HL-60/S4 treated with phorbol 12-myristate 13-acetate at 8.2 ng/mL for 4 days and 3 days (cell line): Measurements from ENCODE around the gene BOLA3.
"Not testable (repeated sequence)": the region's sequence is repeated elsewhere in the genome, so short reads cannot be mapped to it uniquely, and the experiment has no call there.

ENCODE experiments used
- in situ Hi-C: fragments of 300-500 bp; cut with MboI; formaldehyde crosslinking; loops from 2 replicates; pipeline ENCODE4 v1.15.0; 2022; ENCODE audit warnings: low sequenced_read_pairs

BOLA3 gene

GRCh38 chr2:74149570-74150319, 2.0 kb upstream of the BOLA3 start:
- in situ Hi-C loops = no loop called here

- in situ Hi-C loops = no loop called here
These were observed 1.5 kb upstream of the BOLA3 start for GRCh38 chr2:74149247-74149525.

GRCh38 chr2:74148457-74149246, 940 bp upstream of the BOLA3 start:
- in situ Hi-C loops = no loop called here

GRCh38 chr2:74146929-74147726, 584 bp downstream of the BOLA3 start:
- in situ Hi-C loops = no loop called here

- in situ Hi-C loops = no loop called here
These were observed 5.4 kb downstream of the BOLA3 start for GRCh38 chr2:74142340-74142739.

- in situ Hi-C loops = no loop called here
These were observed 8.9 kb downstream of the BOLA3 start for GRCh38 chr2:74138600-74139323.

- in situ Hi-C loops = no loop called here
These were observed 9.8 kb downstream of the BOLA3 start for GRCh38 chr2:74137651-74138599.

- in situ Hi-C loops = no loop called here
These were observed 15.8 kb downstream of the BOLA3 start for GRCh38 chr2:74131901-74132300.

GRCh38 chr2:74130211-74130995, 17.3 kb downstream of the BOLA3 start:
- in situ Hi-C loops = no loop called here

GRCh38 chr2:74128206-74128605, 19.5 kb downstream of the BOLA3 start:
- in situ Hi-C loops = no loop called here

GRCh38 chr2:74123955-74124354, 23.8 kb downstream of the BOLA3 start:
- in situ Hi-C loops = not testable (repeated sequence)

- in situ Hi-C loops = not testable (repeated sequence)
These were observed 25.9 kb downstream of the BOLA3 start for GRCh38 chr2:74121846-74122245.

GRCh38 chr2:74119912-74120825, 27.5 kb downstream of the BOLA3 start:
- in situ Hi-C loops = no loop called here

- in situ Hi-C loops = no loop called here
These were observed 28.4 kb downstream of the BOLA3 start for GRCh38 chr2:74119339-74119738.

GRCh38 chr2:74111380-74111779, 36.3 kb downstream of the BOLA3 start:
- in situ Hi-C loops = no loop called here

- in situ Hi-C loops = no loop called here
These were observed 37.2 kb downstream of the BOLA3 start for GRCh38 chr2:74110537-74110936.

- in situ Hi-C loops = no loop called here
These were observed 38.2 kb downstream of the BOLA3 start for GRCh38 chr2:74109551-74109950.

GRCh38 chr2:74107071-74107470, 40.6 kb downstream of the BOLA3 start:
- in situ Hi-C loops = no loop called here
